GM23338 (cell line): ENCODE results near the gene PMIS2. TPM values are rescaled to one million over a fixed set of nuclear protein-coding genes. Genes with fewer than 3 reads are reported as not detected.

Source experiments
- ATAC-seq: fragments of 200-7000 bp; cut with Tn5 transposase; 3 replicates; pipeline ENCODE4 v1.9.1; 2020
- DNase-seq: peaks from one replicate; pipeline ENCODE4 v3.0.0-alpha.2; 2015; ENCODE audit warnings: low spot score
- H2AFZ ChIP-seq: fragments of 200-600 bp; sonication (generic); 2 replicates; pipeline ENCODE4 v1.8.0; 2016; ENCODE audit warnings: antibody characterized with exemption, mild to moderate bottlenecking, moderate library complexity
- H3F3A ChIP-seq: fragments of 200-600 bp; sonication (generic); replicated peaks from 2 replicates; pipeline ENCODE4 v1.8.0; 2017; ENCODE audit warnings: antibody characterized with exemption, mixed run types, low read depth
- H3K27ac ChIP-seq: fragments of 200-600 bp; sonication (generic); 2 replicates; pipeline ENCODE4 v1.6.1; 2016; ENCODE audit warnings: low read depth
- H3K27me3 ChIP-seq: fragments of 200-600 bp; sonication (generic); 2 replicates; pipeline ENCODE4 v1.8.0; 2016; ENCODE audit warnings: mild to moderate bottlenecking, mixed run types, moderate library complexity; ENCODE audit not compliant: insufficient read depth
- H3K36me3 ChIP-seq: fragments of 200-600 bp; sonication (generic); 2 replicates; pipeline ENCODE4 v1.8.0; 2016; ENCODE audit warnings: mild to moderate bottlenecking; ENCODE audit not compliant: insufficient read depth
- H3K4me1 ChIP-seq: fragments of 200-600 bp; sonication (generic); 2 replicates; pipeline ENCODE4 v1.8.0; 2016; ENCODE audit warnings: mild to moderate bottlenecking, moderate library complexity; ENCODE audit not compliant: insufficient read depth
- H3K4me2 ChIP-seq: fragments of 200-600 bp; sonication (generic); 2 replicates; pipeline ENCODE4 v1.7.1; 2017; ENCODE audit warnings: mixed run types
- H3K4me3 ChIP-seq: fragments of 200-600 bp; sonication (generic); 2 replicates; pipeline ENCODE4 v1.6.1; 2016; ENCODE audit warnings: mixed run types
- H3K79me2 ChIP-seq: fragments of 200-600 bp; sonication (generic); replicated peaks from 2 replicates; pipeline ENCODE4 v1.8.0; 2017; ENCODE audit warnings: mild to moderate bottlenecking; ENCODE audit not compliant: insufficient read depth
- H3K9me2 ChIP-seq: fragments of 200-600 bp; sonication (generic); 2 replicates; pipeline ENCODE4 v1.8.0; 2017; ENCODE audit not compliant: insufficient read depth
- H4K20me1 ChIP-seq: fragments of 200-600 bp; sonication (generic); replicated peaks from 2 replicates; pipeline ENCODE4 v1.8.0; 2017; ENCODE audit warnings: mild to moderate bottlenecking; ENCODE audit not compliant: insufficient read depth
- H3K27ac Mint-ChIP-seq: 2 replicates; pipeline ENCODE4 v1.8.0; 2020; ENCODE audit warnings: inconsistent platforms, mild to moderate bottlenecking, moderate library complexity, mixed read lengths
- H3K27me3 Mint-ChIP-seq: 3 replicates; pipeline ENCODE4 v1.8.0; 2022; ENCODE audit warnings: low read depth, mild to moderate bottlenecking, moderate library complexity, mixed read lengths, inconsistent platforms; ENCODE audit not compliant: insufficient read depth, poor library complexity
- H3K36me3 Mint-ChIP-seq: 3 replicates; pipeline ENCODE4 v1.8.0; 2021; ENCODE audit warnings: low read depth, mild to moderate bottlenecking, inconsistent platforms, moderate library complexity, mixed read lengths
- H3K4me1 Mint-ChIP-seq: 3 replicates; pipeline ENCODE4 v1.8.0; 2020; ENCODE audit warnings: mild to moderate bottlenecking, inconsistent platforms, mixed read lengths
- H3K4me3 Mint-ChIP-seq: 3 replicates; pipeline ENCODE4 v1.8.0; 2021; ENCODE audit warnings: moderate library complexity, mild to moderate bottlenecking, inconsistent platforms, mixed read lengths
- H3K9me3 Mint-ChIP-seq: 3 replicates; pipeline ENCODE4 v1.8.0; 2020; ENCODE audit warnings: moderate library complexity, mild to moderate bottlenecking, inconsistent platforms, mixed read lengths
- CREB1 ChIP-seq: fragments of 250-450 bp; sonication (Bioruptor Pico); IDR thresholded peaks from 2 replicates; pipeline ENCODE4 v1.5.0; 2020; ENCODE audit warnings: low read depth, mild to moderate bottlenecking, moderate library complexity
- EZH2 ChIP-seq: fragments of 200-600 bp; sonication (generic); IDR thresholded peaks from one replicate; pipeline ENCODE4 v1.8.0; 2017; ENCODE audit warnings: antibody characterized with exemption, mild to moderate bottlenecking, low read depth; ENCODE audit not compliant: unreplicated experiment
- EZH2phosphoT487 ChIP-seq: fragments of 200-600 bp; sonication (generic); IDR thresholded peaks from one replicate; pipeline ENCODE4 v1.8.1; 2018; ENCODE audit warnings: antibody characterized with exemption; ENCODE audit not compliant: unreplicated experiment
- JUNB ChIP-seq: IDR thresholded peaks from one replicate; pipeline ENCODE4 v1.6.1; 2016; ENCODE audit warnings: antibody characterized with exemption; ENCODE audit not compliant: unreplicated experiment
- NANOG ChIP-seq: IDR thresholded peaks from 2 replicates; pipeline ENCODE4 v1.6.1; 2016; ENCODE audit warnings: antibody characterized with exemption, borderline replicate concordance
- POLR2AphosphoS5 ChIP-seq: IDR thresholded peaks from 2 replicates; pipeline ENCODE4 v1.6.1; 2016; ENCODE audit warnings: antibody characterized with exemption, low read depth
- STAT1 ChIP-seq: IDR thresholded peaks from one replicate; pipeline ENCODE4 v1.6.1; 2016; ENCODE audit warnings: antibody characterized with exemption; ENCODE audit not compliant: unreplicated experiment
- ZNF331 ChIP-seq: fragments of 250-450 bp; sonication (Bioruptor Pico); IDR thresholded peaks from 2 replicates; pipeline ENCODE4 v1.5.0; 2020; ENCODE audit warnings: low read depth, mild to moderate bottlenecking, moderate library complexity
- polyA plus RNA-seq: library from polyadenylated mRNA; unstranded; fragments of >200 nt; fragmentation: Nextera tagmentation; extraction: Ambion mirVana; gene quantifications from 2 replicates; pipeline ENCODE4 v1.2.1, GENCODE V29; 2016
- total RNA-seq: library from RNA; depleted of rRNA; stranded (reverse); fragments of >200 nt; shearing (Covaris generic); gene quantifications from 2 replicates; pipeline ENCODE4 v1.2.3, GENCODE V29; 2014
- TF ChIP-seq, protein P1 (sequence below): IDR thresholded peaks from 2 replicates; pipeline ENCODE4 v1.6.1; 2016; ENCODE audit warnings: antibody characterized with exemption
- TF ChIP-seq, protein P2 (sequence below): IDR thresholded peaks from one replicate; pipeline ENCODE4 v1.6.1; 2018; ENCODE audit warnings: antibody characterized with exemption; ENCODE audit not compliant: unreplicated experiment
- TF ChIP-seq, protein P3 (sequence below), 2 experiments: fragments of 200-600 bp in 1 of 2; sonication (generic) in 1 of 2; conservative IDR thresholded peaks; 2 replicates each; pipeline versions ENCODE4 v1.5.1 to v1.6.1; 2016 to 2017; ENCODE audit warnings: antibody characterized with exemption in 2 of 2, low read depth in 2 of 2, mild to moderate bottlenecking in 2 of 2, moderate library complexity in 1 of 2

PMIS2 gene
- total and polyA plus RNA-seq, 2 experiments from 2014 or later: not detected

DNA sequence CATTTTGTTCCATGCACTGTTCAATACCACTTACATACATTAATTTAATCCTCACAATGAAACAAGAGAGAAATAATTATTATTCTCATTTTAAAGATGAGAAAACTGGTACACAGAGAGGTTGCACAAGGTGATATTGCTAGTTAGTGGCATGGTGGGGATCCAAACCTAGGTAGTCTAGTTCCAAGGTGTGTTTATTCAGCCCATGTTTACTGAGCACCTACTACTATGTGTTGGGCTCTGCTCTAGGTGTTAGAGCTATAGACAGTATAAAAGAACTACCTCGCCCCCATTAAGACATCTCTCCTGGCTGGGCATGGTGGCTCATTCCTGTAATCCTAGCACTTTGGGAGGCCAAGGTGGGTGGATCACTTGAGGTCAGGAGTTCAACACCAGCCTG, 3.2 kb upstream of the PMIS2 start:
- no peaks in the 10 kb centered on the region for H3K9me2 ChIP-seq
- H3K4me1 ChIP-seq: no peaks in the 10 kb centered on the region
- H4K20me1 ChIP-seq: no peaks in the 10 kb centered on the region; the same call in 1 of the 2 replicates
- Mint-ChIP-seq H3K27me3 (peaks cover 8% of the 10 kb centered on the region), H3K27ac (no peak overlapping the region), H3K9me3 (peaks cover 22% of the 10 kb centered on the region), H3K4me3 (no peak overlapping the region), H3K36me3 (peaks cover 2% of the 10 kb centered on the region; the same call in 1 of the 3 replicates), H3K4me1 (no peaks in the 10 kb centered on the region)
- TF ChIP-seq ZNF331: no peak
- no peak for TF ChIP-seq JUNB
- no peak for TF ChIP-seq NANOG
- no peak for TF ChIP-seq STAT1
- no peak for TF ChIP-seq CREB1 (CRISPR knock-in tag)
- no peak for TF ChIP-seq POLR2AphosphoS5
- TF ChIP-seq EZH2phosphoT487: no peak
- TF ChIP-seq, protein P1, sequence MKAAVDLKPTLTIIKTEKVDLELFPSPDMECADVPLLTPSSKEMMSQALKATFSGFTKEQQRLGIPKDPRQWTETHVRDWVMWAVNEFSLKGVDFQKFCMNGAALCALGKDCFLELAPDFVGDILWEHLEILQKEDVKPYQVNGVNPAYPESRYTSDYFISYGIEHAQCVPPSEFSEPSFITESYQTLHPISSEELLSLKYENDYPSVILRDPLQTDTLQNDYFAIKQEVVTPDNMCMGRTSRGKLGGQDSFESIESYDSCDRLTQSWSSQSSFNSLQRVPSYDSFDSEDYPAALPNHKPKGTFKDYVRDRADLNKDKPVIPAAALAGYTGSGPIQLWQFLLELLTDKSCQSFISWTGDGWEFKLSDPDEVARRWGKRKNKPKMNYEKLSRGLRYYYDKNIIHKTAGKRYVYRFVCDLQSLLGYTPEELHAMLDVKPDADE: no peak
- TF ChIP-seq, protein P2, sequence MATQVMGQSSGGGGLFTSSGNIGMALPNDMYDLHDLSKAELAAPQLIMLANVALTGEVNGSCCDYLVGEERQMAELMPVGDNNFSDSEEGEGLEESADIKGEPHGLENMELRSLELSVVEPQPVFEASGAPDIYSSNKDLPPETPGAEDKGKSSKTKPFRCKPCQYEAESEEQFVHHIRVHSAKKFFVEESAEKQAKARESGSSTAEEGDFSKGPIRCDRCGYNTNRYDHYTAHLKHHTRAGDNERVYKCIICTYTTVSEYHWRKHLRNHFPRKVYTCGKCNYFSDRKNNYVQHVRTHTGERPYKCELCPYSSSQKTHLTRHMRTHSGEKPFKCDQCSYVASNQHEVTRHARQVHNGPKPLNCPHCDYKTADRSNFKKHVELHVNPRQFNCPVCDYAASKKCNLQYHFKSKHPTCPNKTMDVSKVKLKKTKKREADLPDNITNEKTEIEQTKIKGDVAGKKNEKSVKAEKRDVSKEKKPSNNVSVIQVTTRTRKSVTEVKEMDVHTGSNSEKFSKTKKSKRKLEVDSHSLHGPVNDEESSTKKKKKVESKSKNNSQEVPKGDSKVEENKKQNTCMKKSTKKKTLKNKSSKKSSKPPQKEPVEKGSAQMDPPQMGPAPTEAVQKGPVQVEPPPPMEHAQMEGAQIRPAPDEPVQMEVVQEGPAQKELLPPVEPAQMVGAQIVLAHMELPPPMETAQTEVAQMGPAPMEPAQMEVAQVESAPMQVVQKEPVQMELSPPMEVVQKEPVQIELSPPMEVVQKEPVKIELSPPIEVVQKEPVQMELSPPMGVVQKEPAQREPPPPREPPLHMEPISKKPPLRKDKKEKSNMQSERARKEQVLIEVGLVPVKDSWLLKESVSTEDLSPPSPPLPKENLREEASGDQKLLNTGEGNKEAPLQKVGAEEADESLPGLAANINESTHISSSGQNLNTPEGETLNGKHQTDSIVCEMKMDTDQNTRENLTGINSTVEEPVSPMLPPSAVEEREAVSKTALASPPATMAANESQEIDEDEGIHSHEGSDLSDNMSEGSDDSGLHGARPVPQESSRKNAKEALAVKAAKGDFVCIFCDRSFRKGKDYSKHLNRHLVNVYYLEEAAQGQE: no peak
- no peaks in the 10 kb centered on the region for H3F3A ChIP-seq
- DNase-seq (no peak), ATAC-seq (no peak)
- H3K36me3 ChIP-seq: no peaks in the 10 kb centered on the region
- peaks cover 10% of the 10 kb centered on the region; the same call in 1 of the 2 replicates for H3K27me3 ChIP-seq
- H2AFZ ChIP-seq: no peak overlapping the region
- no peak overlapping the region for H3K27ac ChIP-seq
- no peak overlapping the region for H3K4me2 ChIP-seq
- H3K4me3 ChIP-seq: no peak overlapping the region
- H3K79me2 ChIP-seq: no peaks in the 10 kb centered on the region

DNA sequence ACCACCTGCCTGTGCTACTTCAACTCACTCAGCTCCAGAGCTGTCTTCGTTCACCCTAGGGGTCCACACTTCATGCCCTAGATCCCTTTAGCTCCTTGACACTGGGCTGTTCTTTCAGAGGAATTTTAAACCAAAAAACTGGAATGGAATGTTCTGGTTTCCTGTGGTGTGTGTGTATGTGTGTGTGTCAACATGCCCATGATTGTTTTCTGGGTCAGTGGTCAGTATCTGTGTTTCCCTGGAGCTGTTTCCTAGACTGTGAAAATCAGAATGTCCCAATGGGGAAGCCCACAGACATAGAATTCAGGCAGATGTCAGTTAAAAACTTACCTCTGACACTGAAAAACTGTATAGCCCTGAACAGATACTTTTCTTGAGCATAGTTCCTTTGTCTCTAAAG, 1.3 kb downstream of the PMIS2 start:
- Histone ChIP-seq H3K4me3 (no peak overlapping the region), H3K4me2 (no peak overlapping the region), H3K79me2 (no peaks in the 10 kb centered on the region), H3F3A (no peaks in the 10 kb centered on the region), H3K4me1 (no peaks in the 10 kb centered on the region), H4K20me1 (no peaks in the 10 kb centered on the region; the same call in 1 of the 2 replicates), H3K27me3 (peaks cover 15% of the 10 kb centered on the region; the same call in 1 of the 2 replicates), H3K36me3 (no peaks in the 10 kb centered on the region), H2AFZ (no peak overlapping the region), H3K9me2 (no peaks in the 10 kb centered on the region), H3K27ac (no peak overlapping the region)
- Mint-ChIP-seq H3K4me3 (no peak overlapping the region), H3K4me1 (no peaks in the 10 kb centered on the region), H3K36me3 (no peaks in the 10 kb centered on the region), H3K9me3 (peaks cover 6% of the 10 kb centered on the region; the same call in 1 of the 3 replicates), H3K27ac (no peak overlapping the region), H3K27me3 (peaks cover 9% of the 10 kb centered on the region)
- no peak for DNase-seq
- ATAC-seq: no peak
- TF ChIP-seq, protein P3, sequence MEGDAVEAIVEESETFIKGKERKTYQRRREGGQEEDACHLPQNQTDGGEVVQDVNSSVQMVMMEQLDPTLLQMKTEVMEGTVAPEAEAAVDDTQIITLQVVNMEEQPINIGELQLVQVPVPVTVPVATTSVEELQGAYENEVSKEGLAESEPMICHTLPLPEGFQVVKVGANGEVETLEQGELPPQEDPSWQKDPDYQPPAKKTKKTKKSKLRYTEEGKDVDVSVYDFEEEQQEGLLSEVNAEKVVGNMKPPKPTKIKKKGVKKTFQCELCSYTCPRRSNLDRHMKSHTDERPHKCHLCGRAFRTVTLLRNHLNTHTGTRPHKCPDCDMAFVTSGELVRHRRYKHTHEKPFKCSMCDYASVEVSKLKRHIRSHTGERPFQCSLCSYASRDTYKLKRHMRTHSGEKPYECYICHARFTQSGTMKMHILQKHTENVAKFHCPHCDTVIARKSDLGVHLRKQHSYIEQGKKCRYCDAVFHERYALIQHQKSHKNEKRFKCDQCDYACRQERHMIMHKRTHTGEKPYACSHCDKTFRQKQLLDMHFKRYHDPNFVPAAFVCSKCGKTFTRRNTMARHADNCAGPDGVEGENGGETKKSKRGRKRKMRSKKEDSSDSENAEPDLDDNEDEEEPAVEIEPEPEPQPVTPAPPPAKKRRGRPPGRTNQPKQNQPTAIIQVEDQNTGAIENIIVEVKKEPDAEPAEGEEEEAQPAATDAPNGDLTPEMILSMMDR (conservative IDR thresholded peaks at IDR 0.05; ENCODE audit: low read depth in 2 of 2): no peak
- no peak for TF ChIP-seq STAT1
- no peak for TF ChIP-seq JUNB
- TF ChIP-seq EZH2: no peak
- TF ChIP-seq, protein P1: no peak
